NCI-H524 (cell line): ENCODE measurements around the gene ZNF3.
A peak's percentile ranks its signal among the peaks of the same experiment; 100 is the strongest.

Experiments
- DNase-seq, 2 experiments: peaks; one replicate each; lab custom pipeline; 2025; lab: John Stamatoyannopoulos, UW

The ZNF3 gene

DNA sequence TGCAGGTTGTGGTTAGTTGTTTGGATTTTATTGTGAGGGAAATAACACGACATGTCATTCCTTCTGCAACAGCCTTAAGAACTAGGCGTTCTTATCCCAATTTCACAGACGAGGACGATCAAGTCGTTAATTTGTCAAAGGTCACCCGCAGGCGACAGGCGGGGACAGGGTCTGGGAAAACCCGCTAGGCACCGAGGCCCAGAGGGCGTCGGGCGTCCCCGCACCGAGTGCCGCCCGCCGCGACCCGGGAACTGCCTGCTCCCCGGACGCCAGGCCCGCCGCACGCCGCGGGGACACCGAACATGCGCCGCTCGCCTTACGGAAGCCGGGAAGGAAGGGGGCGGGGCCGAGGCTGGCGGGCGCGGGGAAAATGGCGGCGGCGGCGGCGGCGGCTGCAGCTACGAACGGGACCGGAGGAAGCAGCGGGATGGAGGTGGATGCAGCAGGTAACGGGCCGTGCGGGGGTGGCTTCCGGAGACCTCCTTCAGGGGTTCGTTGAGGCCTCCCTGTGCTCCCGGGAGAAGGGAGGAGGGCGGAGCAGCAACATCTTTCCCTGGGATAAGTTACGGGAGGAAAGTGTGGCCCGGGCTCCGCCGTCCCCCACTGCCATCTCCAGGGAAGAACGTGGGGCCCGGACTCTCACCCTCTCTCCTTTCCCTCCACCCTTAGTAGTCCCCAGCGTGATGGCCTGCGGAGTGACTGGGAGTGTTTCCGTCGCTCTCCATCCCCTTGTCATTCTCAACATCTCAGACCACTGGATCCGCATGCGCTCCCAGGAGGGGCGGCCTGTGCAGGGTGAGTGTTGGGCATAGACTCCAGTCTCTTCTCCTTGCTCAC, 7.3 kb upstream of the ZNF3 start, which contains the start of gene COPS6:
Gene COPS6, plus strand, starts transcription at position 349 of the 837 bp plus-strand sequence. Its CDS starts 22 bp downstream, at position 371.
- peak; percentile 24 to 60 for DNase-seq

DNA sequence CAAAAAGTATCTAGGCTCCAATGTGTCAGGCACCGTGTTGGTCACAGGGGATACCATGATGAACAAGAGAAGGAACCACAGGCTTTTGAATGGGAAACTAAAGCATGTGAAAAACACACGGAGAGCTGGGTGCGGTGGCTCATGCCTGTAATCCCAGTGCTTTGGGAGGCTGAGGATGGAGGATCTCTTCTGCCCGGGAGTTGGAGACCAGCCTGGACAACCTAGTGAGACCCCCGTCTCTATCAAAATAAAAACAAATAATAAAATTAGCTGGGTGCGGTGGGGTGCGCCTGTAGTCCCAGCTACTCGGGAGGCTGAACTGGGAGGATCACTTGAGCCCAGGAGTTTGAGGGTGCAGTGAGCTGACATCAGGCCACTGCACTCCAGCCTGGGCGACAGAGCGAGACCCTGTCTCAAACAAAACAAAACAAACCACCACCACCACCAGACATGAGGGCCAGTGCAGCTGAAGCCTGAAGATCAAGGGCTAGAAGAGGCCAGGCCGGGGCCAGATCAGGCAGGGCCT, 6.6 kb upstream of the ZNF3 start:
- DNase-seq, result no peak

DNA sequence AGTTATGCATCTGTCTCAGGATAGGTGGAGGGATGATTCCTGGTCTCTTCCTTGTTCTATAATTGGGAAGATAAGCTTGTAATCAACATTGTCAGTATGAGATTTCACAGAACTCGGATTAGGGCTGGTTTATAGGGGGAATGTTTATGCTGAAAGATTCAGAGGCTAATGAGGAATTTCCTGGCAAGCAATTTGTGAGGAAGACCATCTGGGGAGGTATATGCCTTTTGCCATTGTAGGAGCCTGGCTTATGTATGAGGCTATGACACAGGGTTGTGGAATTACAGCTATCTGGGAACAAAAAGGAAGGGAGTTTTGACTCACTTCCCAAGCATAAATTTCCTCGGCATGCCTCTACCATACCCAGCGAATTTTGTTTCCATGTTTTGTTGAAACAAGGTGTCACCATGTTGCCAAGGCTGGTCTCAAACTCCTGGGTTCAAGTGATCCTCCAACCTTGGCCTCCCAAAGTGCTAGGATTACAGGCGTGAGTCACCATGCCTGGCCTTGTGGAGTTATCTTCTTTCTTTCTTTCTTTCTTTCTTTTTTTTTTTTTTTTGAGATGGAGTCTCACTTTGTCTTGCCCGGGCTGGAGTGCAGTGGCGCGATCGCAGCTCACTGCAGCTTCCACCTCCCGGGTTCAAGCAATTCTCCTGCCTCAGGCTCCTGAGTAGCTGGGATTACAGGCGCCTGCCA, 5.7 kb upstream of the ZNF3 start:
- no peak for DNase-seq

DNA sequence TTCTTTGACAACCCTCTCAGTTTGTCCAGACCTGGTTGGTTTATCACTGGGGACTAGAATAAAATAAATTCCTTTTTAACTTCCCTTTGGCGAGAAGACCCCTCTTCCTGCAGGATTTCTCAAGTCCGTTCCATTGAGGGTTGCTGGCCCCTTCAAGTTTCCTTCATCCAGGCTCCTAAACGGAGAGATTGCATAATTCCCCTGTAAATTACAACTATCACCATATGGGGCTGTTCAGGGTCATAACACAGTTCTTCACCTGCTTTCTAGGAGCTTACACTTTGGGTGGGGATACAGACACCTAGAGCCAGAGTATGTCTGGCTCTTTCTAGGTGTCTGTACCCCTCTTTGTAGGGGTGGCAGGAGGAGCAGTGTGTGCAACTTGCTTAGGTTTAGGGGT, 4.0 kb upstream of the ZNF3 start:
- DNase-seq, result peak in 1 of 2 experiments; percentile 8

DNA sequence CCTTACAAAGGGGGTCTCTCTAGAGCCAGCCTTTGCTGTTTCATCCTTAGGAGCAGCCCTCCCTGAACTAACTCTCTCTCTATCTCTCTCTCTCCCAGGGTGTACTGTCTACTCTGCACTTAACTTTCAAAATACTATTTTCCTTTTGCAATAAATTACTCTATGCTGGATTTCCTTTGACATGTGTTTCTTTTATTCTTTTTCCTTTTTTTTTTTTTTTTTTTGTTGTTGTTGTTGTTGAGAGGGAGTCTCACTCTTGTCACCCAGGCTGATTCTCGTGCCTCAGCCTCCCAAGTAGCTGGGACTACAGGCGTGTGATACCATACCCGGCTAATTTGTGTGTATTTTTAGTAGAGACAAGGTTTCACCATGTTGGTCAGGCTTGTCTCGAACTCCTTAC, 1.5 kb upstream of the ZNF3 start:
- DNase-seq, result no peak

DNA sequence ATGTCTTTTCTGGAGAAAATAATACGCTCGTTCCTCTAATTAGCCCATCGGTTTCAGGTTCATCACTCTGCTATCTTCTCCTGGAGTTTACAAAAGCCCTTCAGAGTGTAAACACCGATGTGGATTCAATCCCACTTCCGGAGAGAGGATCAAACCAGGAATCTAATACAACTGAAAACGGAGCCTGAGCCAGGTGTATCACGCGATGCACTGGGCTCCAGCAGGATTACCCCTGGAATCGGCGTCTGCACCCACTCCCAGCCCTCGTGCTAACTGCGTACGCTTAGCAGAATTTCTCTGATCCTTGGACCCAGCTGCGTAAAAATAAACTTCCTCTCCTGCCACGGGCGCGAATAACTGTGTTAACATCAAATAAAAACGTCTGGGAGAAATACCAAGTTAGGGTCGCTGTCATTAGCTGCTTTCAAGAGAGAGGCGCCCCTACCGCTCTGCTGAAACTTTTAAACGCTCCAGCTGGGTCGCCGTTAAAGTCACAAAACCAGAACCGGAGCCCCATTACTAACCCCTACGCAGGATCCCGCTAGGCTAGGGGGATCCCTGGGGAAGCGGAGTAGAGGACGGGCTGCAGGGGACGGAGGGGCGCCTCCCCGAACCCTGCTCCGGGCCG, 502 bp downstream of the ZNF3 start:
- DNase-seq, result no peak

DNA sequence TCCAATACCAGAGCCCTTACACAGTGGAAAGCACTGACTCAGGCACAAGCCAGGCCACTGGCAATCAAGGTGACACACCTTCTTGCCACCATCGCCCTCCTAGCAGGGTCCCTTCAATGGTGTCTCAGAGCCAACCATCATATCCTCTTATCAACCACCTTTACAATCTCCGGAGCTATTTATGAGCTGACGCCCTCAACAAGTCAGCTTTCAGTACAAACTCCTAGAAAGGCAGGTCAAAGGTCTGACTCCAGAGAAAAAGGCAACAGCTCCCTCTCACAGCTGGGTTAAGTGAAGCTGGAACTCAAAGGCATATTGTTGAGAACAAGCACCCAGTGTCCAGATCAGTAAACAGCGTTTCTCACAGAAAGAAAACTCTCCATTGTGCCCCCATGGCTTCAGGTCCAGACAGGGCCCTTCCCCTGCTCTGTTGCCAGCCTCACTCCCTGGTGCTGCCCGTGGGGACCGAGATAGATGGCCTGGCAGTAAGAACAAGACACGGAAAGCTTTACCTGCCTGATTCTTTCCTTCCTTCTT, 2.4 kb downstream of the ZNF3 start:
- DNase-seq, result no peak

DNA sequence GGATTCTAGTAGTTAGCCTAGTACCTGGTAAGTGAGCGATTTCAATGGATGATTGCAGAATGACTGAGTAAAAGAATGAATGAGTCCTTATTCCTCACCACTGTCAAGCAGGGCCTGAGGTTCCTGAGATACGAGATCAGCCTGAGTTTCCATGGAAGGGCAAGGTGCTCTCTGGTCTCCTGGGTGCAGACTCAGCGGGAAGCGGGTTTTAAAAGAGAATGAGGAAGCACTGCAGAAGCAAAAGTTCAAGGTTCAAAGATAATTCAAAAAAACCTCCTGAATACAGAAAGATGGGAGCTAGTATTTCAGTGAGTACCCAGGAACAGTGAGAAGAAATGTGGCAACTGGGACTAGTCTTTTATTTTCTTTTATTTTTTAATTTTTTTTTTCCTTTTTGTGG, 4.3 kb downstream of the ZNF3 start:
- no peak for DNase-seq

DNA sequence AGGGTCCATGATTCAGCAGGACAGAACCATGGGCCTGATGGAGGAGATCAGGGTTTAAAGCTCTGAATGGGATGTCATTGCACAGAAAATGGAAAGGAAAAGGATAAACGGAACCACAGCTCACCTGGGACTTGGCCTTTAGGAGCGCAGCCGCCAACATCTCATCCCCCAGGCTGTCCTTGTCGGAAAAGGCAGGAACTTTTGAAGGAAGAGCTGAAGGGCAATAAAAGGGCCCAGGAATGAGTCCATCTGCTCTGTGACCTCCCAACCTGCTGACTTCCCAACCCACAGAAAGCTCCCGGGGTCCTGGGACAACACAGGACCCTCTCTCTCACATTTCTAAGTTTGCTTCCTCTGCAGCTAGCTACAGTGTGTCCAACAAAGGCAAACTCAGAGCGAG, 6.1 kb downstream of the ZNF3 start:
- no peak for DNase-seq

DNA sequence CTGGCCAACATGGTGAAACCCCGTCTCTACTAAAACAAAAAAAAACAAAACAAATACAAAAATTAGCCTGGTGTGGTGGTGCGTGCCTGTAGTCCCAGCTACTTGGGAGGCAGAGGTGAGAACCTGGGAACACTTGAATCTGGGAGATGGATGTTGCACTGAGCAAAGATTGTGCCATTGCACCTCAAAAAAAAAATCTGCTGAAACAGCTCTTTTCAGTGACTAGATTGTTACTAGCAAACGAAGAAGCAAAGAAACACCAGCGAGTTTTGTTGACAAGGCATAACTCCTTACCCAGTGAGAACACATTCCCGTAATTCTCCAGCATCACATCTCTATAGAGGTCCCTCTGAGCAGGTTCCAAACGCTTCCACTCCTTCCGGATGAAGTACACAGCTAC, 6.7 kb downstream of the ZNF3 start:
- DNase-seq, result no peak

DNA sequence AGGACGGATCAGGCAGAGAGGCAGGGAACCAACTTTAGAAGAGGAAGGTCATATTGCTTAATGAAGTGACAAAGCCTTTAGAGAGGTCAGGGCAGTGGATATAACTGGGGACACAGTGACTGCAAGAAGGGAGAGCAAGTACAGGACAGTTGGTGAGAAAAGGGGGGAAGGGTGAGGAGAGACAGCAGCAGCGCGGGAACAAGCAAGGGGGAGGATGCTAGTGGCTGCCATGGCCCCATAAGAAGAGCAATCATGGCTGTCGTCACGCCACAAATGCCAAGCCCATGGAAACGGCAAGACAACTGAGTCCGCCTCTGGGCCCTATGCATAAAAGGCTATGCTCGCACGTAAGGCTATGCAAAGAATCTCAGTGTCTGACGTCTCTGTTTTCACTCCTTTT, 9.1 kb downstream of the ZNF3 start:
- no peak for DNase-seq

DNA sequence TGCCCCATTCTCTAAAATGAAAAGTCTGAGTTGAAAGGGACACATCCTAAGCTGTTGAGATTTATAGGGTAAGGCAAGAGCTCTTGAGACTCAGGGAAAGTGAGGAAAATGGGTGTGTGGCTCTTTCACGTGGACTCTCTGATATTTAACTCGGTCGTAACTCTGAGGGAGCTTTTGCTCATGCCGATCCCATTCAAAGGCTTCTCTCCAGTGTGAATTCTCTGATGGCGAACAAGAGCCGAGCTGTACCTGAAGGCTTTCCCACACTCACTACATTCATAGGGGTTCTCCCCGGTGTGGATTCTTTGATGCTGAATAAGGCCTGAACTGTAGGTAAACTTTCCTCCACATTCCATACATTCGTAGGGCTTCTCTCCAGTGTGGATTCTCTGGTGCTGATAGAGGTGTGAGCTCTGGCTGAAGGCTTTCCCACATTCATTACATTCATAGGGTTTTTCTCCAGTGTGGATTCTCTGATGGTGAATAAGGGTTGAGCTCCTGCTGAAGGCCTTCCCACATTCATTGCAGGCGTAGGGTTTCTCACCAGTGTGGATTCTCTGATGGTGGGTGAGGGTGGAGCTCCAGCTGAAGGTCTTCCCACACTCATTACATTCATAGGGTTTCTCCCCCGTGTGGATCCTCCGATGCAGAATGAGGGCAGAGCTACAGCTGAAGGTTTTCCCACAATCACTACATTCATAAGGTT, 10.4 kb downstream of the ZNF3 start:
- DNase-seq, result no peak

DNA sequence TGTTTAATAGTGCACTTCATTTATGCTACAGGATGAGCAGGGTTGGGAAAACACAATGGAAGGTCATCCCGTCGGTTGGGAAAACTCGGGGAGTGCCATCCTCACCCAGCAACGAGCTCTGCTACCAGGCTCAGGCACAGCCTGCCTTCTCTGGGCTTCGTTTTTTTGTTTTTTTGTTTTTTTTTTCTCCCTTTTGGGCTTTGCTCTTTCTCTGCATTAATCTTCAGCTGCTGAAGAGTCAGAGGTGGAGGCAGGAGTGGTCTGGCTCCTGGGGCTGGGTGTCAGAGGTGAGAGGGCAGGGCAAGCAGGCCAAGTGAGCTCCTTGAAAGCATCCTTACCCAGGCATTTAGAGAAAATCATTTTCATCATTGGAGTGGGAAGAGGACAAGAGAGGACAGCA, 11.5 kb downstream of the ZNF3 start:
- no peak for DNase-seq

DNA sequence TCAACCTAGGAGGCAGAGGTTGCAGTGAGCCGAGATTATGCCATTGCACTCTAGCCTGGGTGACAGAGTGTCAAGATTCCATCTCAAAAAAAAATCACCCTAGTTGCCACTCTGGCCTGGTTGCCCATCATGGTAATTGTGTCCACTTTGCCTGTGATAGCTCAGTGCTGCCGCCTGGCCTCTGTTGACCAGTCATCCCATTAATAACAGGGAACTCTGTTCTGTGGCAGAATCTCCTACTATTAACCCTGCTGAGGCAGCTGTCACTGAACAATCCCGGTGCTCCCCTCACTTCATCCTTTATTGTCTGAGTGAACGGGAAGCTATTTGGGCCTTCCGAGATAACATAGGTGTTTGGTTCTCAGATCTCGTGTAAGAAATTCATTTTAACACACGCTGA, 14.6 kb downstream of the ZNF3 start:
- no peak for DNase-seq

DNA sequence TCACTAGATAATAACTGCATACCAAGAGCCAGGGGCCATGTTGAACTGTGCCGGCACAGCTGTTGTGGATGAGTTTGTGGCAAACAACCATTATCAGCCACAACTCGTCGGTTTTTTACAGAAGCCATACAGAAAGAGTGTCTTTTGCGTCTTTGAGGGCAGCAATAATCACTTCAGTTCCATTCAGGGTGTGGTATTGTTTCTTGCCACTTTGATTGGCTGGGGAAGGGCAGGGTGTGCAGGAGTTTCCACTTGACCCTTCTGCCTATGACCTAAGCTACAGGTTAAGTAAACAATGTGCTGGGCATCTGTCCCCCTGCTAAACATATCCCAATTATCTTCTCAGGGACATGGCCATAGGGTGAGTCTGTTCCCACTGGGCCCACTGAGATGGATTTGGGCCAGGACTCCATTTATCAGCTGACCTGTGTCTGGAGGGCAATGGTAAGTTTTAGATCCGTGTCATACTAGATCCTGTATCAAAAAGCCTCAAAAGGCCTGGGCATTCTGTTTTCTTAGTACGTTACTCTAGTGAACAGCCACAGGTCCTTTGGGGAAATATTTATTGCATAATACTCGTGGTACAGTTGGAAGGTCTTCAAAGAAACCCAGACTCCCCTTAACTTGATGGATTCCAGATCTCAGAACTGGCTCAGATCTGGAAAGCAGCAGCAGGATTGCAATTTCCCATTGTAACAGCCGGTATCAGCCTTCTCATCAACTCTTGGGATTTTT, 15.9 kb downstream of the ZNF3 start:
- no peak for DNase-seq

DNA sequence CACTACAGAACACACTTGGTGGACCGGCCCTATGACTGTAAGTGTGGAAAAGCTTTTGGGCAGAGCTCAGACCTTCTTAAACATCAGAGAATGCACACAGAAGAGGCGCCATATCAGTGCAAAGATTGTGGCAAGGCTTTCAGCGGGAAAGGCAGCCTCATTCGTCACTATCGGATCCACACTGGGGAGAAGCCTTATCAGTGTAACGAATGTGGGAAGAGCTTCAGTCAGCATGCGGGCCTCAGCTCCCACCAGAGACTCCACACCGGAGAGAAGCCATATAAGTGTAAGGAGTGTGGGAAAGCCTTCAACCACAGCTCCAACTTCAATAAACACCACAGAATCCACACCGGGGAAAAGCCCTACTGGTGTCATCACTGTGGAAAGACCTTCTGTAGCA, 17.4 kb downstream of the ZNF3 start:
- no peak for DNase-seq

DNA sequence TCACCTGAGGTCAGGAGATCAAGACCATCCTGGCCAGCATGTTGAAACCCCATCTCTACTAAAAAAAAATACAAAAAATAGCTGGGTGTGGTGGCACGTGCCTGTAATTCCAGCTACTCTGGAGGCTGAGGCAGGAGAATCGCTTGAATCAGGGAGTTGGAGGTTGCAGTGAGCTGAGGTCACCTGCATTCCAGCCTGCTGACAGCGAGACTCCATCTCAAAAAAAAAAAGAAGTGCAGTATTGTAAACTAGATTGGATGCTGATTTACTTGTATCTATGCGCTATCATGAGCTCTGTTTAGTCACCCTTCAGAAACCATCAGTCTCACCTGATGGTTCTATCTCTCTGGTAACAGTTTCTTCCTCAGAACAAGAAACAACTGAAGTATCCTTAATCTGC, 18.1 kb downstream of the ZNF3 start:
- DNase-seq, result no peak

DNA sequence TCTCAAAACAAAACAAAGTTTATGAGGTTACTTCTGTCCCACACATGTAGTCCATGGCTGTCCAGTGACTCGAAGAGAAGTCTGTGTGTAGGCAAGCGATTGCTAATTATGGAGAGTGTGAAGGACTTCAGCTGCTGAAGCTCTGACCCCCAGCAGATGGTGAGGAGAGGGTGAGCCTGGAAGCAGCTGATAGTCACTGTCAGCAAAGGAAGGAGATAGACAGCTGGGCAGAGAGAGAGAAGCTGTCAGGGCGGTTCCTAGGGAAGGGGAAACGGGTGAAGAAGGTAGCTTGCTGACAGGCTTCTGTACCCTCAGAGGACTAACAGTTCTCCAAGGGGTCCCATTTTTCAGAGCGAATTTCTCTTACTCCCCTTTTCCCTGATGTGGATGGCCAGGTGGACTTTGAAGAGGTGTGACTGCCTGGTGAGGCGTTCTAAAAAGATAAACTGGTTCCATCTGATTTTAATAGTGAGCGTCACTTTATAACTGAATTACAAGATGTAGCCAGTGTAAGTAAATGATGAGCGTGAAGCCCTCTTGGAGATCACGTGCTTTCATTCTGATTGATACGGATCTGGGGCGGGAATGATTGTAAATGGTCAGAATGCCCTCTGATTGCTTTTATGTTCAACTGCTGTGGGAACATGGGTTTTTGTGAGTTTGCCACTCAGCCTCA, 19.9 kb downstream of the ZNF3 start:
- DNase-seq, result peak in 1 of 2 experiments; percentile 15

DNA sequence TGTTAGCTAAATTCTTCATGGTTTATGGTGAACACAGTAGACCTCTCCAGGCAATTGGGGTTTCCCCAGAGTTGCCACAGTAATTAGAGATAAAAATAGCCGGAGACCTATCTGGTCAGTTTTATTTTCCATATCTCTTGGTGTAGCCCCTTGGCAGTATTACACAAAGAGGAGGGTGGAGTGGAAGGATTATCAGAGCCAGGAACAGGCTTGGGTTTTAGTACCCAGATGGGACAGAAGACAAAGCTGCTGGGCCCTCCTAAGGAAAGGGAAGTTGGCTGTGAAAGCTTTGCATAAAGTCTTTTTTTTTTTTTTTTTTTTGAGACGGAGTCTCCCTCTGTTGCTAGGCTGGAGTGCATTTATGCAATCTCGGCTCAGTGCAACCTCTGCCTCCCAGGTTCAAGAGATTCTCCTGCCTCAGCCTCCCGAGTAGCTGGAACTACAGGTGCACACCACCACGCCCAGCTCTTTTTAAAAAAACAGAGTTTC, 22.2 kb downstream of the ZNF3 start:
- no peak for DNase-seq

DNA sequence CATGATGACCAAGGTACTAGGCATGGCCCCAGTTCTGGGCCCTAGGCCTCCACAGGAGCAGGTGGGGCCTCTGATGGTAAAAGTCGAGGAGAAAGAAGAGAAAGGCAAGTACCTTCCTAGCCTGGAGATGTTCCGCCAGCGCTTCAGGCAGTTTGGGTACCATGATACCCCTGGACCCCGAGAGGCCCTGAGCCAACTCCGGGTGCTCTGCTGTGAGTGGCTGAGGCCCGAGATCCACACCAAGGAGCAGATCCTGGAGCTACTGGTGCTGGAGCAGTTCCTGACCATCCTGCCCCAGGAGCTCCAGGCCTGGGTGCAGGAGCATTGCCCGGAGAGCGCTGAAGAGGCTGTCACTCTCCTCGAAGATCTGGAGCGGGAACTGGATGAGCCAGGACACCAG, 24.5 kb downstream of the ZNF3 start:
- DNase-seq, result no peak
